NCI-H1417 (cell line): ENCODE measurements around the gene SHISA6.

Experiments used
- DNase-seq, 3 experiments: peaks; one replicate each; lab custom pipeline; 2025; lab: John Stamatoyannopoulos, UW

The SHISA6 gene

DNA sequence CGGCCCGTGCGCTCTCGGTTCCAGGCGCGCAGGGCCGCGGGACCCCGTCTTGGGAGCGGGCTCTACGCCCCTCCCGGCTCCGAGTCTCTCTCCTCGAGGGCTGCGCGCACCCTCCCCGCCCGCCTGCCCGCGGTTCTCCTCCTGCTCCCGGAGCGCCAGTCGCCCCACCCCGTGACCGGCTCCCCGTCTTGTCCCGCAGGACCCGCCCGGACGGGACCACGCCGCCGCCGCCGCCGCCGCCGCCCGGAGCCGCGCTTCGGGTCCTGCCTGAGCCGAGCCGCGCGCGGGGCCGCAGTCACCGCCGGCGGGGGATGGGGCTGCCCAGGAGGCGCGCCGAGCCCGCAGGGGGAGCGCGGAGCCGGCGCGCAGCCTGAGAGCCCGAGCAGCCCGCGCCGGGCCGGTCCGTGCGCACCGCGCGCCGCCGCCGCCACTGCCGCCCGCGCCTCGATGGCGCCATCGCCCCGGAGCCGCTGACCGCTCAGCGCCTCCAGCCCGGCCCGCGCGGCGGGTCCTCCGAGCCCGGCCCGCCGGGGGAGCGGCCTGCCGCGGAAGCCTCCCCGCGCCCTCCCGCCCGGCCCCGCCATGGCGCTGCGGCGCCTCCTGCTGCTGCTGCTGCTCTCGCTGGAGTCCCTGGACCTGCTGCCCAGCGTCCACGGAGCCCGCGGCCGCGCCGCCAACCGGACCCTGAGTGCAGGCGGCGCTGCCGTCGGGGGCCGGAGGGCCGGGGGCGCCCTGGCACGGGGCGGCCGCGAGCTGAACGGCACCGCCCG, at the start of gene SHISA6:
SHISA6 (plus strand) TSS at position 373 of the 770 bp plus-strand sequence.
- DNase-seq: no peak

DNA sequence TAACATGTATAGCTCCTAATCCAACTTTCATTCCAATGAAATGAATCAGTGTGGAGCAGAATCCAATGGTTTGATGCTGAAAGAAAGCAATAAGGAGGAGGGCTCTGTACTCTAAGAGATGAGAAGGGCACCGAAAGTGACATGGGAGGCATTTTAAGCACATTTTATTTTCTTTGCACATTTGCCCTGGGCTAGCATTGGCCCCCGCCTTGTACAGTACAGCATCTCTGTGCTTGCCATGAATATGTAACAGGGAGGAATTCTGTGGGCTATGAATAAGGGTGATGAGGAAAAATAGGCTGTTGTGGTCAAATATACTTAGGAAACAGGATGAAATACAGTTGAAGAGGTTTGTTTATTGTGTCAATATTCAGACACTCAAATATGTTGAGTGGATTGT, 45.2 kb upstream of the SHISA6 start:
- no peak for DNase-seq

DNA sequence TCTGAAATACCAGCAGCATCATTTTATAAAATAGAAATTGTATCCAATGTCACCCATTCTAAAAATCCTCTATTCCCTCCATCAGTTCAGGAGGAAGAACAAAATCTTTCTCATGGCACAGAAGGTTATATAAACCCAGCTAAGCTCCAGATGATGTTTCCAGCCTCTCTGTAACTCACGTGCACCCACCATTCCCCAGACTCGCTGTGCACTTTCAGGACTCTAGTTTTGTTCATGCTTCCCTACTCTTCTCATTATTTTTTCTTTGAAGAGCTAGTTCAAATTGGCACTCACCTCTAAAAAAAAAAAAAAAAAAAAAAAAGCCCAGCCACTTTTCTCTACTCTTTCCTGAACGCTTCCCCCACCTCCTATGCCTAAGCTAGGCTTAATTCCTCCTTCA, 36.0 kb upstream of the SHISA6 start:
- DNase-seq: no peak

DNA sequence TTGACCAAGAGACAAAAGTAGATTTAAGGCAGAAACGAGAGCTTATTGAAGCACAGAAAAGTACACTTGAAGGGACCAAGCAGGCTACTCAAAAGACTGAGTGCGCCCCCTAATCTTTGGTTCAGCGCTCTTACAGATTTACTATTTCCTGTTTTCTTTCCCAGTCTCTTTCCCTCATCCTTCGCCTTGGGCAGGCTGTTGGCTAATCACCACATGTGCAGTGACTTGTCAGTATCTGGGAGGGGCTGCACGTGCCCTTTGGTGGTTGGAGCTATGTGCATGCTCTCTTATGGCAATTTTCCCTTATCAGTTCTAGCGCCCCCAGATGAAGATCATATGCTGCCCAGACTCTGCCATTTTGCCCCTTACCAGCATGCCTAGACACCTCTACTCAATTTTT, 35.4 kb upstream of the SHISA6 start:
- DNase-seq: no peak

DNA sequence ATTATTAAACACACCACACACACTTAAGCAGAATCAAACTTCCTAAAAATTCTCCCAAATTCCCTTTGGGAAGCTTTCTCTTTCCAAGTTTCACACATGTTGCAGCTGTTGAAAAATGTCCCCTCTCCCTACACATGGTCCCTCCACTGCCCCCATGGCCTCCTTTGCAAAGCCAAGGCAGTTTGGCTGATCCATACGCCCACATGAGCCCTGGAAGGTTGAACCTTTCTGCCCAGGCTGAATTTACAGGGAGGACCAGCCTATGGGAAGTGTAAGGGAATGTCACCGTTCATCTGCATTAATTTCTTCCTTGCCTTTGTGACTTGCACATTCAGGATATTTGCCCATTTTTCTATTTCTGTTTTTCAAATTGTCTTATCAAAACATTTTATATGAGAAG, 31.1 kb upstream of the SHISA6 start:
- no peak for DNase-seq

DNA sequence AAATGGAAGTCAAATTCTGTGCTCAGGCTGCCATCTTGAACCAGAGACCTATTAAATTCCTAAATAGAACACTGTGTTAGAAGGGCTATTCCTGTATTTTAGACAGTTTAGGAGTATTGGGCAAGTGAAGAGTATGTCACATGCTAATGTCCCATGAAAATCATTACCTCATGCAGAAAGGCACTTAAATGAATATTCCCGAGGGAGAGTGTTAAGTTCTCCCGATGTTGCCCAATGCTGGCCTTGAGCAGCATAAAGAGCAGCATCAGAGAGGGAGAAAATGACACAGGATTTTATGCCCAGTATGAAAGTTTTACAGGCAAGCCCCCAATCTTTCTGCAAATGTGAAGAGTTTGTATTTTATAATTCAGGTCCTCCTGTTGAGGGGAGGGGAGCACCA, 28.2 kb upstream of the SHISA6 start:
- no peak for DNase-seq

DNA sequence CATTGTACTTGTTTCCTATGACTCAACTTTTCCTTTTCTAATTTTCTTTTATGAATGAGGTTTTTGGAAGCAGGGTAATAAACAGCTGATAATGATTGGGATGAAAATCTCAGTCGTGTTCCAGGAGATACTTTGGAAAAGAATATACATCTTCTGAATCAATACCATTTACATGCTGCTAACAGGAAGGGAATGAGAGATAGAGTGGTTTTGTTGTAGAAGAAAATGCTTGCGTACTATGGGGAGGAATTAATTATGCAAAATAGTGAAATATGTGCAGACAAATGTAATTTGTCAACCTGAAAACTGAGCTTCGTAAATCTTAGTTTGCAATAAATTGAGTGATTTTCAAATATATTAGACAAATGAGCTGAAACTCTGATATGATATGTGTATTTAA, 24.0 kb upstream of the SHISA6 start:
- no peak for DNase-seq

DNA sequence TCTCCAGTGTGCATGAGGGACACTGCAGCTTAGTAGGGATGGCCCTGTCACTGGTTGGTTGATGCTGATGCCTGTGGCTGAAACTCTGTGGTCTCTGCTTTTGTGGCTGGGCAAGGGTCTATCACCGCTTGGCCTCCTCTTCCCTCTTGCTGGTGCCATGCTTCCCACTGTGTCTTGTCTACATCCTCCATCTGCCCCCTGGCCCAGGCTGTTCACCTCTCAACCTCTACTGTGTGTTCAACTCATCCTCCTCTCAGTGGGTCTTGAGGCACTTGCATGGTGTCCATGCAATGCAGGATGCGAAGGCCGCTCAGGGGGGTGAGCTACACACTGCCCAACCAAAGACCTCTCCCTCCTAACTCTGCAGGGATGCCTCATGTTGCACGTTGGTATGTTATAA, 19.8 kb upstream of the SHISA6 start:
- DNase-seq: no peak

DNA sequence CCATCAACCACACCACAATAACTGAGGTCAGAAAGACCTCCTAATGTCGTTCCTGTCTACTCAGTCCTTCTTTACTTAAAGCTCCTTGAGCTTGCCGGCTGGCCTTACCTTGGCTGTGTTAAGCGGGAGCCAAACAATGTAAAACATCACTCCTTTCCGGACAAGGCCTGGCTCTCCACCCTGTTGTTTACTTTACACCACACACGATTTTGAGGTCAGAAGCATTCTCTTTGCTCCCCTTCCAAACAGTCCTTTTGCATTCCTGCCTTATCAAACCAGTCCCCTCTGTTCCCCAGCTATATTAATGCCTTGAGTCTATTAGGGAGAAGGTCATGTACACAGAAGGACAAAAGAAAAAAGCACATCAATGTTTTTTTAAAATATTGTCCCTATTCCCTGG, 19.3 kb upstream of the SHISA6 start:
- DNase-seq: no peak

DNA sequence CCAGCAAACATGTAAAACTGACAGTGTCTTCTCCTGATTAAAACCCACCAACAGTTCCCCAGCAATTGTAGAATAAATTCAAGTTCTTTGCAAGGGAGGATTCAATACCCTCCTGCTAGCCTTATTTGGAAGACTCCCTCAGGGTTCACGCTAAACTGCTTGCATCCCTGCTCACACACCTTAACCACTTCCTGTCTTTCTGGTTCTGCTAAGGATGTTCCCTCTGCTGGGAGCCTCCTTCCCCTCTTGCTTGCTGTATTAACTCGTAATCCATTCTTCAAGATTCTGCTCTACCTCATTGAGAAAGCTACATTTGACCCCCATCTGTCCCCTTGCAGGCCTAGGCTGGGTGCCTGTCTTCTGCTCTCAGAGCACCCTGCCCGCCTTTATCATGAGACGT, 2.3 kb upstream of the SHISA6 start:
- no peak for DNase-seq

DNA sequence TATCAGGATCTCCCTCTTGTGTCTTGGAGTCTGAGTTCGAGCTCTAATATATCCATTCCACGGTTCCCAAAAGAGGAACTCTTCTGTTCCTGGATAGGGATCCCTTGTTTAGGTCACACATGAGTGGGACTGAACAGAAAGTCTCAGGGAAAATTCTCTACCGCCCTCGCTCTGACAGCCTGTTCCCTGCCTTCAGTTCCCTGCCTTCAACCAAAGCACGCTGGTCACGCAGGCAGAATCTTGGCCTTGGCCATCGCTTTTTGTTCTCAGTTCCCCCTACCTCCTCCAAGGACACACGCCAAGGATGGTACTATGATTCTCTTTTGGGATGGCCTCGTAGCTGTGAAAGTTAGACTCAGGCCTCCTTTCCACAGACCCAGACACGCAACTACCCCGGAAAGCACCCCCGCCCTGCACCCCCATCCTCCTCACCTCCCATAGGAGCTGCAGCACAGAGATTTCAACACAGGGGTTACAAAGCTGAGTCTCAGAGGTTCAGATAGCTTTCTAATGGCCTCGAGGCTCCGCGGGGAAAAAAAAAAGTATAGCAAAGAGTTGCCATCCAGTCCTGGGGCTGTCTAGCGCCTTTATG, 1.5 kb upstream of the SHISA6 start:
- DNase-seq: no peak

DNA sequence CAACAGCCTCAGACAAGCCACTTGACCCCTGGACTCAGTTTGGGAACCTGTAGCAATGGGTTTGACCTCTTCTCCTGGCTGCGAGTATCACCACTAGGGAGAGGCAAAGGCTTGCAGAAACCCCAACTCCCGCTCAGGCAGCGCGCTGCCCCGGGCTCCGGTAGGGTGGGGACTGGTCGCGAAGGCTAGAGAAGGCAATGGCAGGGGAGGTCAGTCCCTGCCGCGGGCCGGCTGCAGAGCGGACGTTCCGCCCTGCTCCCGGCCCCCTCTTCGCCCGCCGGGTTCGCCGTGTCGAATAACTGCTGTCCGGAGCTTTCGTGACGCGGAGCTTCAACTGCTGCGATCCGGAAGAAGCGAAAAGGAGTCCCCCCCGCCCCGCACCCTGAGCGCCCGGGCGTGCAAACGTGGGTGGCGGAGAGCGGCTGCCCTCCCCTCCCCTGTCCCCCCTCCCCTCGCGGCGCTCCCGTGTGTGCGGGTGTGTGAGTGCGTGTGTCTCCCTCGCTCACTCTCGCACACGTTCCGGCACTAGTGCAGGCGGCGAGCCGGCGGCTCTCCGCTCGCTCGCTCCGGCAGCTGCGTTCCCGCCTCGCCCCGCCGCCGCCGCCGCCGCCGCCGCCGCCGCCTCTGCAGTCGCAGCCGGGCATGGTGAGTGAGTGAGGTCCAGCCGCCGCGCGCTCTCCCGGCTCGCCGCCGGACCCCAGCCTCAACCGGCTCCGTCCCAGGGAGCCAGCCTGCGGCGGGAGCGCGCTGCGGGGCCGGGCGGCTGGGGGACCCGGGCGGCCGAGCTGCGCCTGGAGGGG, 772 bp upstream of the SHISA6 start:
- DNase-seq: no peak

DNA sequence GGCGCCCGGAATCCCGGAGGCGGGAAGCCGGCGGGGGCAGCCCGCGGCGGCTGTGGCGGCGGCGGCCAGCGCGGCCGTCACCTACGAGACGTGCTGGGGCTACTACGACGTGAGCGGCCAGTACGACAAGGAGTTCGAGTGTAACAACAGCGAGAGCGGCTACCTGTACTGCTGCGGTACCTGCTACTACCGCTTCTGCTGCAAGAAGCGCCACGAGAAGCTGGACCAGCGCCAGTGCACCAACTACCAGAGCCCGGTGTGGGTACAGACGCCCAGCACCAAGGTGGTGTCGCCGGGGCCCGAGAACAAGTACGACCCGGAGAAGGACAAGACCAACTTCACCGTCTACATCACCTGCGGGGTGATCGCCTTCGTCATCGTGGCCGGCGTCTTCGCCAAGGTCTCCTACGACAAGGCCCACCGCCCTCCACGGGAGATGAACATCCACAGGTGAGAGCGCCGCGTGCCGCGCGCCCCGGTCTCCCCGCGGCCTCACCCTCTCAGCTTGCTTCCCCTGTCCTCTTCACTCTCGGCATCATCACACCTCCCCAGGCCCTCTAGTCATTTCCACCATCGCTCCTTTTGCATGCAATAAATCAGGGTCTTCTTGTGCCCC, 706 bp downstream of the SHISA6 start:
- DNase-seq: no peak

DNA sequence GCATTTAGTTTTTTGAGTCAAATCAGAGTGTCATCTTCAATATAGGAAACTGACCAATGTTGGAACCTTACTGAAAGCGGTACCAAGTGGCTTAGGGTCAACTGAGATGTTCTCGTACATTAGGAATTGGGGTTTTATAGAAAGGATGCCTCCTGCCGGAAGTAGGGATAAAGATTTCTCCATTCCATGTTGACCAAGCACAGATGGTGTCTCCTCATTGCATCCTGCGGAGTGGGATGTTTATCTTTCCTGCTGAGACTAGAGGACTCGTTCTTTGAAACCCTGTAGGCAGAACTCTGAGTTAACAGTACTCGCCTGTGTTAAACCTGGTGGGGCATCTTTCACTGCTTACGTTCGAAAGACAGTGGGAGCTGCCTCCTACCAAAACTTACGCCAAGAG, 1.4 kb downstream of the SHISA6 start:
- DNase-seq: no peak

DNA sequence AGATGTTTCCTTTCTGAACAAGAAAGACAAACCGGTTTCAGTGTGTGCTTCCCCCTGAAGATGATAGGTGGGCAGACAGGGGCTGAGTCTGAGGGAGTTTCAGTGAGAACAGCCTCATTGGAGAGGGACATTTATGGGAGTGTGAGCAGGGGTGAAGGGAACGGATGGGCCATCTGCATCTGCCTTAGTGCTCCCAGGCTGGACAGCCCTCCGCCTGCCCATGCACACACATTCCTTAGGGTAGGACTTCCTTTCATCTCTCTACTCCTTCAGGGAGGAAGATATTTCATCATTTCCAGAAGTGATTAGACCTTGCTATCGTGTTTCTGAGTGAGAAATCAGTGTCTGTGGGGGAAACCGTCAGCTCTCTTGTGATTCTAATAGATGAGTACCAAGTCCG, 3.8 kb downstream of the SHISA6 start:
- no peak for DNase-seq

DNA sequence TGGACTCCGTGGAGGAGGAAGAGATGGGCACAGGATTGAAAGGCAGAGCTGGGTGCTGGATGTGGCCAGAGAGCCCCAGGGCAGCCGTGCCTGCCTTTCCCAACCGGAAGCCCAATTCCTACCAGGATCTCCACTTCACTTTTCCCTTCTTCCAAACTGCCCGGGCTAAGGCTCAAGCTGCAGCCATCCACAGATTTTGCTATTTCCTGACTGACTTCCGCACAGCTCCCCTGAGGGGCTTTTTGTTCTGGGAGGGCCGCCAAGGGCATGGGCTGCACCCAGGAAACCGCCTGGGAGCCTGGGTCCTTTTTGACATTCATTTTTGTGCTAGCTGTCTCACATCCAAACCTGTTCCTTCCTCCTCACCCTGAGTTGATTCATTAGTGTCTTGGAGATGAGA, 4.2 kb downstream of the SHISA6 start:
- no peak for DNase-seq

DNA sequence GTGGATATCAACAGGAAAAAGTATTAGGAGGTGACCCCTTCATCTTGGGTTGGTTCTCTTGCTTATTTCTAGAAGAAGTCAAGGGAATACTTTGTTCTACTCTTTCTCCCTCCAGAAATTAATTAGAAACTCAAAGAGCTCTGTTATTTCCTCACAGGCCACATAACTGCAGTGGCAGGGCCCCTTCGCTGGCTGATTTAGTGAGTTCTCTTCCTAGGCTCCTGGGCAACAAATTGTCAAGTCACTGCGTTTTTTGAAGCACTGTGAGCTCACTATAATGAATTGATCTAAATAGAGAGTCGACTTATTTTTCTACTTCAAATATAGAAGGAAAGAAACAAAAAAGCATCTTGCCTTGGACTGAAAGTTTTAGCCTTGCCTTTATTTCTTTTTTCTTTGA, 4.8 kb downstream of the SHISA6 start:
- no peak for DNase-seq

DNA sequence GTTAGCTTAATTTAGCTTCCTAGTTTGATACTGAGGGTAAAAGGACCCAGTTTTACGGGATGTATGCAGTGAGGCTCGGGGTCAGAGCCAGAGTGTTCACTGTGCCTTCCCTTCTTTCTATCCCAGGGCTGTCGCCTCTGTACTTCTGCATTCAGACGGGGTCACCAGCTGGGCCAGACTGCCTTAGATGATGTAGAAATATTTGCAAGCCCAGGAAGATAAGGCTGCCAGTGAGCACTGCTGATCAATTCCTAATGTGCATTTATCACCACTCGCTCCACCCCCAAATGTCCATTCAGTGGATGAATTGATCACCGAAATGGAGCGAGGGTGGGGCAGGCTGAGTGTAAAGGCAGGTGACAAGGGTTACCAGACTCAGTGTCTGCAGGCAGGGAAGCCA, 9.1 kb downstream of the SHISA6 start:
- DNase-seq: no peak

DNA sequence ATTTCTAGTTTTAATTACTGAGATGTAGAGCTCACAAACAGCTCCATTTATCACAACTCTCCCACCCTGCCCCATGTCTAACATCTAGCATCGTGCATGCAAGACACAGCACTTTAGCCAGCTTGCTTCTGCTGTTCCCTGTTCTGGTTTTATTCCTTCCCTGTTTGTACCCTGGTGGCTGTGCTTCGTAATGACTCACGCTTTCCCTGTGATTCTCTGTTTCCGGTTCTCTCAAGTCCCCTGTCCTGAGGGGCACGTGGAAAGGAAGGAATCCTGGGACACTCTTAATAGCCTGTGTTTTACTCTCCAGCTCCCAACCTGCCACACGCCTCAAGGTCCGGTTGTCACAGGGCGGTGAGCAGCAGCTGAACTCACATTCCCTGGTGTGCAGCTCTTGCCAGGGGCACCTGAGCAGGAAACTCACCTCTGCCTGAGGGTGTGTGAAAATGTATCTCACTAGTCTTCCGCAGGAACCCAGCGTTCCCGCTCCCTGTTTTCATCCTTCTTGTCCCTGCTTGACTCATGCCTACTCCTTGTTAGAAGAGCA, 10.6 kb downstream of the SHISA6 start:
- no peak for DNase-seq

DNA sequence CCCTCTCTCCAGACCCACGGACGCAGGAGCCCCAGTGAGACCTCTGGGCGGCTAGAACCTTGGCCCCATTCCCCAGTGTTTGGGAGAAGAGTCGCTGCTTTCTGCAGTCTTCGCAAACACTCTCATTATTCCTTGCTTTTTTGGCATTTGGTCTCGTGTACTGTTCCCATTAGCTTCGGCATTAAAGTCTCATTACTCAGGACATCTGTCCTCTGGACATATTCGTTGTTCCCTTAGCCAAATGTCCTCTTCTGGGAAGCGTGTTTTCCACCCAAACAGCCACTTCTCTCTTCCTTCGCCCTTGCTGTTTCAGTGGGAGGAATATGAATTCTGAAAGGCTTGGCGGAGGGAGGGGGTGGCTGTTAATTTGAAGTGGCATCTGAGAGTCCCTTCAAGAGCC, 11.1 kb downstream of the SHISA6 start:
- no peak for DNase-seq

DNA sequence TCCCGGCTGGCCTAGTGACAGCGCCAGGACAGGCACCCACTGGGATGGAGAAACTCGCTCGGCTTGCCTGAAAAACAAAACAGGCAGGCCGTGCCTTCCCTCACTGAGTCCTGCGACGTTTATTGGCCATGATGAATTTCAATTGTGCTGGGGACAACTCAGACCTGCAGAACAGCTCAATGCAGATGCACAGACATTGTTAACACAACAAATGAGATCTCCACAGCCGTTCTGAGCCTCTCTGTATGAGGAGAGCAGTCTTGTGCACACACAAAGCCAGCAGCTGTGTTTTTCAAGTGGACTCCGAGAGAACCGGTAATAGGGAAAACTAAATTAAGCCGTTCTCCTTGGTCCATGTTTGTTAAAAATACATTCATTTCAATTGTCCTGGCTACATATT, 15.9 kb downstream of the SHISA6 start:
- DNase-seq: no peak

DNA sequence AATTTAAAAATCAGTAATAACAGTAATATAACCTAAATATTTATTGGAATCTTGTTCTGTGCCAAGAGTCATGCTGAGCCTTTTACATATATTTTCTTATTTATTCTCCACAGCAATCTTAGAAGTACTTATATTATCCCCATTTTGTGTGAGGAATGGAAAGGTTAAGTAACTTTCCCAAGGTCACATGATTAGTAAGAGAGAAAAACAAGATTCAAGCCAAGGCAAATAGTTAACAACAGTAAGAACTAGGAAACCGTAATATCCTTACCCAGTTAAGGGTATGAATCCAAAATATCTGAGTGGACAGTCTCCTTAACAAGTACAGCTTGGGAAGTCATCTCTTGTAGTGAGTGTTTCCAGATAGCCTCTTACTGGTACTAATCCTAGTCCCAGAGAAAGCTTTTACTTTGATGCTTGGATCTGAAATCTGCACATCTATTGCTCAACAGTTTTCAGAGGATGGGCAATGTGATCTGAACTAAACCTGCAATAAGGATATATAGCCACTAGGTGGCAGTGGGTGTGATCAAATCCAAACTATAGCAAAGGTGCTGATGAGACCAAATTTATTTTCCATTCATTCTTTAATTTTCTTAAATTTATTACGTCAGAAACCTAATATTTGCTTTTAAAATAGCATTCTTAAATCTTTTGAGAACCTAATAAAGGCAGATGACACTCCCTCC, 23.3 kb downstream of the SHISA6 start:
- DNase-seq: no peak
